Subcutaneous adipose tissue (tissue), 4 donors: Measurements from ENCODE around the gene ATXN2. TPM values are rescaled to one million over a fixed set of nuclear protein-coding genes. Genes with fewer than 3 reads are reported as not detected.

Experiments used
- total RNA-seq, 4 donors: library from RNA; depleted of rRNA; stranded (reverse); fragments of >200 nt; gene quantifications; one replicate each; pipeline ENCODE4 v1.1.0, GENCODE V29; 2016
- TF ChIP-seq, protein P1 (sequence below): fragments of 450-650 bp; IDR thresholded peaks from one replicate; pipeline ENCODE4 v1.5.1; 2016; ENCODE audit warnings: low read depth, mild to moderate bottlenecking, control low read depth, antibody characterized with exemption, moderate library complexity

ATXN2 gene
- total RNA-seq, 4 donors from 2014 or later, result 39.4 to 56.1 (median 45.6) TPM

DNA sequence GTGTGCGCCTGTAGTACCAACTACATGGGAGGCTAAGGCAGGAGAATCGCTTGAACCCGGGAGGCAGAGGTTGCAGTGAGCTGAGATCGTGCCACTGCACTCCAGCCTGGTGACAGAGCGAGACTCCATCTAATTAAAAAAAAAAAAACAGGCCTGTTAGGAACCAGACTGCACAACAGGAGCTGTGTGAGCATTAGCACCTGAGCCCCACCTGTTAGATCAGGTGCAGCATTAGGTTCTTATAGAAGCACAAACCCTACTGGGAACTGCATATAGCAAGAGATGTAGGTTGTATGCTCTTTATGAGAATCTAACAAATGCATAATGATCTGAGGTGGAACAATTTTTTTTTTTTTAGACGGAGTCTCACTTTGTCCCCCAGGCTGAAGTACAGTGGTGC is 8.6 kb downstream of the ATXN2 start:
- TF ChIP-seq, protein P1, sequence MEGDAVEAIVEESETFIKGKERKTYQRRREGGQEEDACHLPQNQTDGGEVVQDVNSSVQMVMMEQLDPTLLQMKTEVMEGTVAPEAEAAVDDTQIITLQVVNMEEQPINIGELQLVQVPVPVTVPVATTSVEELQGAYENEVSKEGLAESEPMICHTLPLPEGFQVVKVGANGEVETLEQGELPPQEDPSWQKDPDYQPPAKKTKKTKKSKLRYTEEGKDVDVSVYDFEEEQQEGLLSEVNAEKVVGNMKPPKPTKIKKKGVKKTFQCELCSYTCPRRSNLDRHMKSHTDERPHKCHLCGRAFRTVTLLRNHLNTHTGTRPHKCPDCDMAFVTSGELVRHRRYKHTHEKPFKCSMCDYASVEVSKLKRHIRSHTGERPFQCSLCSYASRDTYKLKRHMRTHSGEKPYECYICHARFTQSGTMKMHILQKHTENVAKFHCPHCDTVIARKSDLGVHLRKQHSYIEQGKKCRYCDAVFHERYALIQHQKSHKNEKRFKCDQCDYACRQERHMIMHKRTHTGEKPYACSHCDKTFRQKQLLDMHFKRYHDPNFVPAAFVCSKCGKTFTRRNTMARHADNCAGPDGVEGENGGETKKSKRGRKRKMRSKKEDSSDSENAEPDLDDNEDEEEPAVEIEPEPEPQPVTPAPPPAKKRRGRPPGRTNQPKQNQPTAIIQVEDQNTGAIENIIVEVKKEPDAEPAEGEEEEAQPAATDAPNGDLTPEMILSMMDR, result no peak

DNA sequence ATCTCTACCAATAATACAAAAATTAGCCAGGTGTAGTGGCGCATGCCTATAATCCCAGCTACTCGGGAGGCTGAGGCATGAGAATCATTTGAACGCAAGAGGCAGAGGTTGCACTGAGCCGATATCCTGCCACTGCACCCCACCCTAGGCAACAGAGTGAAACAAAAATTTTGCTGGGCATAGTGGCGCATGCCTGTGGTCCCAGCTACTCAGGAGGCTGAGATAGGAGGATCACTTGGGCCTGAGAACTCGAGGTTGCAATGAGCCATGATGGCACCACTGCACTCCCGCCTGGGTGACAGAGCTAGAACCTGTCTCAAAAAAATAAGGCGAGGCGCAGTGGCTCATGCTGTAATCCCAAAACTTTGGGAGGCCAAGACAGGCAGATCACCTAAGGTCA is 9.5 kb downstream of the ATXN2 start:
- TF ChIP-seq, protein P1, result no peak

DNA sequence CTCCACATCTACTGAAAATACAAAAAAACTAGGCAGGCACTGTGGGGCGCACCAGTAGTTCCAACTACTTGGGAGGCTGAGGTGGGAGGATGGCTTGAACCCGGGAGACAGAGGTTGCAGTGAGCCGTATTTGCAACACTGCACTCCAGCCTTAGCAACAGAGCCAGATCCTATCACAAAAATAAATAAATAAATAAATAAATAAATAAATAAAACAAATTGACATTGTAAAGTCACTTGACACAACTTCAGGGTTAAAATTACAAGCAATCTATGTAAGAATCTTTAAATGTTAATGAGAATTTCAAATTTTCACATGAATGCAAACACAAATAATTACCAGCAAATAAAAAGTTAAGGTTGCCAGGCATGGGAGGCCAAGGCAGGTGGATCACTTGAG is 11.1 kb downstream of the ATXN2 start:
- TF ChIP-seq, protein P1, result no peak

DNA sequence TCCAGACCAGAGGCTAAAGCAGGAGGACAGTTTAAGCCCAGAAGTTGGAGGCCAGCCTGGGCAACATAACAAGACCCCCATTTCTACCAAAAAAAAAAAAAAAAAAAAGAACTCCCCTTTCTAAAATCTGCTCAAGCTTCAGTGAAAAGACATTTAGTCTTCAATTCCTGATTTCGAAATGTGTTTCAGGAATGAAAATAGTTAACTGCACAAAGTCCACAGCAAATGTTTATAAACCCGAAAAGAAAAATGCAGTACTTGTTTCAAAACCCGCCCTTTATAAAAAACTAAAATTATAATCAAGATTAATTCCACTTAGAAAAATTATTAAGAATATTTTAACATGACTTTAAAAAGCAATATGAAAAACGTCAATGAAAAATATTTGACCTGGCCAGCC is 12.1 kb downstream of the ATXN2 start:
- TF ChIP-seq, protein P1, result no peak

DNA sequence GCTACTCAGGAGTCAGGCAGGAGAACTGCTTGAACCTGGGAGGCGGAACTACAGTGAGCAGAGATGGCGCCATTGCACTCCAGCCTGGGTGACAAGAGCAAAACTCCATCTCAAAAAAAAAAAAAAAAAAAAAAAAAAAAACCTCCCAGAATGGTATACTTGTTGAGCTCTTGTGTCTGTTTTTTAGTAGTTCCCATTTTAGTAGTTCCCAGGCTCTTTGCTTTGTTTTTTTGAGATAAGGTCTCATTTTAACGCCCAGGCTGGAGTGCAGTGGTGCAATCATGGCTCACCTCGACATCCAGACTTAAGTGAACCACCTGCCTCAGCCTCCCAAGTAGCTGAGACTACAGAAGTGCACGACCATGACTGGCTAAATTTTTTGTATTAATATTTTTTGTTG is 13.4 kb downstream of the ATXN2 start:
- TF ChIP-seq, protein P1, result no peak

DNA sequence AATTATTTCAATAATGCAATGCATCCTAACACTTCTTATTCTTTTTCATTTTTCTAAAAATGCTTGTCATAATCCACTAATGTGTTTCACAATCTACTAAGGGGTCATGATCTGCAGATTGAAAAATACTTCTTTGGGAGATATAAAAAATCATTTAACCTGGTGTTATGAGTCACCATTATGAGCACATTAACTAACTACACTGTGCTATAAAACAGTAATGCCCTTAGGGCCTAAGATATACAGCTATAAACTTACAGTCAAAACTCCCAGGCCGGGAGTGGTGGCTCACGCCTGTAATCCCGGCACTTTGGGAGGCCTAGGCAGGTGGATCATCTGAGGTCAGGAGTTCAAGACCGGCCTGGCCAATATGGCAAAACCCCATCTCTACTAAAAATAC is 14.2 kb downstream of the ATXN2 start:
- TF ChIP-seq, protein P1, result no peak

DNA sequence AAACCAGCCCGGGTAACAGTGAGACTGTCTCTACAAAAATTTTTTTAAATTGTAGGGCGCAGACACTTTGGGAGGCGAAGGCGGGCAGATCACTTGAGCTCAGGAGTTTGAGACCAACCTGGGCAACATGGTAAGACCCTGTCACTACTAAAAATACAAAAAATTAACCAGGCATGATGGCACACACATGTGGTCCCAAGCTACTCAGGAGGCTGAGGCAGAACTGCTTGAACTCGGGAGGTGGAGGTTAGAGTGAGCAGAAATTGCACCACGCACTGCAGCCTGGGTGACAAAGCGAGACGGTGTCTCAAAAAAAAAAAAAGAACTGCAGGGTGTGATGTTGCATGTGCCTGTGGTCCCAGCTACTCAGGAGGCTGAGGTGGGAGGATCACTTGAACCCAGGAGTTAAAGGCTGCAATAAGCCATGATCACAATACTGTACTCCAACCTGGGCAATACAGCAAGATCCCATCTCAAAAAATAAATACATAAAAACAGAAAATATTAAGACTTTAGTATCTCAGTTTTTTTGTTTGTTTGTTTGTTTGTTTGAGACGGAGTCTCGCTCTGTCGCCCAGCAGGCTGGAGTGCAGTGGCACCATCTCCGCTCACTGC is 16.9 kb downstream of the ATXN2 start:
- TF ChIP-seq, protein P1, result no peak
